HCT116 (cell line): ENCODE results near the gene DACT3.

Experiments used
- CTCF ChIP-seq, 3 experiments: fragments of 200-600 bp in 1 of 3; sonication (generic) in 1 of 3; IDR thresholded peaks in 2 of 3; conservative IDR thresholded peaks in 1 of 3; 2 replicates each; pipeline ENCODE4 v1.5.1; 2012 to 2017; ENCODE audit warnings: low read depth in 2 of 3, low read length in 2 of 3, antibody characterized with exemption in 1 of 3, borderline replicate concordance in 1 of 3, control low read depth in 1 of 3, mild to moderate bottlenecking in 1 of 3, mixed read lengths in 1 of 3, mixed run types in 1 of 3, moderate library complexity in 1 of 3; ENCODE audit not compliant: insufficient read depth in 1 of 3
- EZH2 ChIP-seq: fragments of 200-600 bp; sonication (generic); IDR thresholded peaks from 2 replicates; pipeline ENCODE4 v1.6.1; 2017; ENCODE audit warnings: antibody characterized with exemption, mixed run types
- EZH2phosphoT487 ChIP-seq: fragments of 200-600 bp; IDR thresholded peaks from 2 replicates; pipeline ENCODE4 v1.6.1; 2018; ENCODE audit warnings: antibody characterized with exemption, borderline replicate concordance
- POLR2A ChIP-seq: IDR thresholded peaks from 2 replicates; pipeline ENCODE4 v1.7.0; 2011; ENCODE audit warnings: borderline replicate concordance; ENCODE audit not compliant: insufficient read depth, insufficient read length; ENCODE audit errors: extremely low read depth
- POLR2AphosphoS5 ChIP-seq: IDR thresholded peaks from 2 replicates; pipeline ENCODE4 v1.6.1; 2011; ENCODE audit warnings: mild to moderate bottlenecking, low read depth, low read length, moderate library complexity
- RAD21 ChIP-seq: IDR thresholded peaks from 2 replicates; pipeline ENCODE4 v1.6.1; 2012; ENCODE audit warnings: low read depth, mild to moderate bottlenecking
- YY1 ChIP-seq: IDR thresholded peaks from 2 replicates; pipeline ENCODE4 v1.6.1; 2011; ENCODE audit warnings: low read length, low read depth, moderate library complexity, mild to moderate bottlenecking; ENCODE audit not compliant: insufficient replicate concordance; ENCODE audit errors: extremely low read depth
- ZBTB33 ChIP-seq: IDR thresholded peaks from 2 replicates; pipeline ENCODE4 v1.6.1; 2011; ENCODE audit warnings: mild to moderate bottlenecking, low read length, moderate library complexity; ENCODE audit not compliant: insufficient replicate concordance; ENCODE audit errors: extremely low read depth
- ZFX ChIP-seq: fragments of 450-650 bp; IDR thresholded peaks from 2 replicates; pipeline ENCODE4 v1.6.1; 2017
- ZNF274 ChIP-seq: fragments of 200-500 bp; sonication (Bioruptor generic); IDR thresholded peaks from 2 replicates; pipeline ENCODE4 v1.6.1; 2014; ENCODE audit warnings: mild to moderate bottlenecking, low read depth, low read length, inconsistent platforms

- TF ChIP-seq RAD21 (no peak), POLR2A (no peak), POLR2AphosphoS5 (no peak), CTCF (IDR thresholded peaks at IDR 0.05 in 2 of 3, conservative IDR thresholded peaks at IDR 0.05 in 1 of 3; ENCODE audit: borderline replicate concordance in 1 of 3, insufficient read depth in 1 of 3, low read depth in 2 of 3, low read length in 2 of 3) (no peak), EZH2 (no peak), ZFX (no peak), ZBTB33 (no peak), YY1 (no peak), ZNF274 (no peak), EZH2phosphoT487 (no peak)
These were observed 24.8 kb downstream of the DACT3 start, which contains the start of gene GNG8 for GRCh38 chr19:46635920-46636761.
